Neural cell (in vitro differentiated cells): Measurements from ENCODE around the gene AFF3.

Source experiments
- EP300 ChIP-seq: fragments of 450-650 bp; conservative IDR thresholded peaks from 2 replicates; pipeline ENCODE4 v1.6.1; 2014; ENCODE audit warnings: antibody characterized with exemption, mild to moderate bottlenecking, moderate library complexity; ENCODE audit not compliant: poor library complexity, severe bottlenecking
- EZH2 ChIP-seq: fragments of 200-600, 300-800 bp; shearing (Covaris generic), sonication (generic); IDR thresholded peaks from 2 replicates; pipeline ENCODE4 v1.6.1; 2014; ENCODE audit warnings: antibody characterized with exemption, low read length, borderline replicate concordance, mild to moderate bottlenecking; ENCODE audit not compliant: insufficient read depth, poor library complexity, severe bottlenecking
- POLR2AphosphoS5 ChIP-seq: IDR thresholded peaks from 2 replicates; pipeline ENCODE4 v1.6.1; 2012
- RAD21 ChIP-seq: fragments of 450-650 bp; conservative IDR thresholded peaks from 2 replicates; pipeline ENCODE4 v1.6.1; 2014; ENCODE audit warnings: antibody characterized with exemption, mild to moderate bottlenecking, moderate library complexity
- TAF1 ChIP-seq: IDR thresholded peaks from 2 replicates; pipeline ENCODE4 v1.6.1; 2012; ENCODE audit warnings: low read depth
- TF ChIP-seq, protein P1 (sequence below): fragments of 450-650 bp; IDR thresholded peaks from 2 replicates; pipeline ENCODE4 v1.5.1; 2014; ENCODE audit warnings: antibody characterized with exemption, mild to moderate bottlenecking, moderate library complexity; ENCODE audit not compliant: poor library complexity, severe bottlenecking

DNA sequence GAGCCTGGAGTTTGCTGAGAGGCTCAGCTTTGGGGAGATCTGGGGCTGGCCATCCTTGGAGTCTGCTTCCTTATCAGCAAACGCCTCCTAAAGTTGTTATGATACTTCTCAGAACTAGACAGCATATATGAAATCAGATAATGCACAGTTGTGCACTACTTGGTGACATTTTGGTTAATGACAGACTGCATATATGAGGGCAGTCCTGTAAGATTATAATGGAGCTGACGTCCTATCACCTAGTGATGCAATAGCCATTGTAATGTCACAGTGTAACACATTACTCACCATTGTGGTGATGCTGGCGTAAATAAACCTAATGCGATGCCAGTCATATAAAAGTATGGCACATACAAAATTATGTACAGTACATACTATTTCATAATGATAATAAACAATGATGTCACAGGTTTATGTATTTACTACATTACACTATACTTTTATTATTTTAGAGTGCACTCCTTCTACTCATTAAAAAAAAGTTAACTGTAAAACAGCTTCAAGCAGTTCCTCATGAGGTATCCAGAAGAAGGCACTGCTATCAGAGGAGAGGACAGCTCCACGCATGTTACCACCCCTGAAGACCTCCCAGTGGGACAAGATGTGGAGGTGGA lies 354.5 kb downstream of the AFF3 start:
- TF ChIP-seq, protein P1, sequence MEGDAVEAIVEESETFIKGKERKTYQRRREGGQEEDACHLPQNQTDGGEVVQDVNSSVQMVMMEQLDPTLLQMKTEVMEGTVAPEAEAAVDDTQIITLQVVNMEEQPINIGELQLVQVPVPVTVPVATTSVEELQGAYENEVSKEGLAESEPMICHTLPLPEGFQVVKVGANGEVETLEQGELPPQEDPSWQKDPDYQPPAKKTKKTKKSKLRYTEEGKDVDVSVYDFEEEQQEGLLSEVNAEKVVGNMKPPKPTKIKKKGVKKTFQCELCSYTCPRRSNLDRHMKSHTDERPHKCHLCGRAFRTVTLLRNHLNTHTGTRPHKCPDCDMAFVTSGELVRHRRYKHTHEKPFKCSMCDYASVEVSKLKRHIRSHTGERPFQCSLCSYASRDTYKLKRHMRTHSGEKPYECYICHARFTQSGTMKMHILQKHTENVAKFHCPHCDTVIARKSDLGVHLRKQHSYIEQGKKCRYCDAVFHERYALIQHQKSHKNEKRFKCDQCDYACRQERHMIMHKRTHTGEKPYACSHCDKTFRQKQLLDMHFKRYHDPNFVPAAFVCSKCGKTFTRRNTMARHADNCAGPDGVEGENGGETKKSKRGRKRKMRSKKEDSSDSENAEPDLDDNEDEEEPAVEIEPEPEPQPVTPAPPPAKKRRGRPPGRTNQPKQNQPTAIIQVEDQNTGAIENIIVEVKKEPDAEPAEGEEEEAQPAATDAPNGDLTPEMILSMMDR: no peak
- TF ChIP-seq POLR2AphosphoS5: no peak
- TF ChIP-seq EP300: no peak
- no peak for TF ChIP-seq TAF1
- no peak for TF ChIP-seq RAD21
- no peak for TF ChIP-seq EZH2
